Activated naive CD8-positive, alpha-beta T cell treated with anti-CD3 and anti-CD28 coated beads, Interleukin-2, amount 50 U/mL, for 24 hours (primary cell): ENCODE measurements around the gene DHRS2.

Experiments used
- ATAC-seq: fragments of 150-1000 bp; cut with Tn5 transposase; one replicate; pipeline ENCODE4 v1.10.0; 2021
- DNase-seq: peaks from one replicate; pipeline ENCODE4 v3.0.0; 2021
- H3K27ac Mint-ChIP-seq: one replicate; pipeline ENCODE4 v1.8.0; 2021; ENCODE audit warnings: mild to moderate bottlenecking, mixed read lengths
- H3K27me3 Mint-ChIP-seq: one replicate; pipeline ENCODE4 v1.8.0; 2021; ENCODE audit warnings: mixed read lengths
- H3K36me3 Mint-ChIP-seq: one replicate; pipeline ENCODE4 v1.8.0; 2021; ENCODE audit warnings: low read depth, mixed read lengths
- H3K4me1 Mint-ChIP-seq: one replicate; pipeline ENCODE4 v1.8.0; 2021; ENCODE audit warnings: mixed read lengths
- H3K4me3 Mint-ChIP-seq: one replicate; pipeline ENCODE4 v1.8.0; 2021; ENCODE audit warnings: mild to moderate bottlenecking, moderate library complexity, mixed read lengths
- H3K9me3 Mint-ChIP-seq: one replicate; pipeline ENCODE4 v1.8.0; 2021; ENCODE audit warnings: mixed read lengths

DHRS2 gene

DNA sequence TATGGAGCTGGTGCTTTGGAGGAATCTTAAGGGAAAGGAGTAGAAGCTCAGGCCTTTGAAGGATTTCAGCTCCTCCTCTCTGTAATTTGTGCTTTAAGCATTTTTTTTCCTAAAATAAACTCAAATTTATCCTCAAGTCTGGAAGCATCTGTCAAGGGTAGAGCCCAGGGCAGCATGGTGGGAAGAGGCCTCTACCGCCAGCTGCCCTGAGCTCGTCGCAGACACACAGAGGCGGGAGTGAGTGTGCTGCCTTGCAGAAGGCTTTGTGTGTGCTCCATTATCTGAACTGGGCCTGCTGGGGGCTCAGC, 9.3 kb downstream of the DHRS2 start:
- Mint-ChIP-seq H3K27me3 (no peaks in the 10 kb centered on the region), H3K4me1 (peaks cover 2% of the 10 kb centered on the region), H3K4me3 (no peak overlapping the region), H3K27ac (no peak overlapping the region), H3K36me3 (no peaks in the 10 kb centered on the region), H3K9me3 (no peaks in the 10 kb centered on the region)
- ATAC-seq (no peak), DNase-seq (no peak)

DNA sequence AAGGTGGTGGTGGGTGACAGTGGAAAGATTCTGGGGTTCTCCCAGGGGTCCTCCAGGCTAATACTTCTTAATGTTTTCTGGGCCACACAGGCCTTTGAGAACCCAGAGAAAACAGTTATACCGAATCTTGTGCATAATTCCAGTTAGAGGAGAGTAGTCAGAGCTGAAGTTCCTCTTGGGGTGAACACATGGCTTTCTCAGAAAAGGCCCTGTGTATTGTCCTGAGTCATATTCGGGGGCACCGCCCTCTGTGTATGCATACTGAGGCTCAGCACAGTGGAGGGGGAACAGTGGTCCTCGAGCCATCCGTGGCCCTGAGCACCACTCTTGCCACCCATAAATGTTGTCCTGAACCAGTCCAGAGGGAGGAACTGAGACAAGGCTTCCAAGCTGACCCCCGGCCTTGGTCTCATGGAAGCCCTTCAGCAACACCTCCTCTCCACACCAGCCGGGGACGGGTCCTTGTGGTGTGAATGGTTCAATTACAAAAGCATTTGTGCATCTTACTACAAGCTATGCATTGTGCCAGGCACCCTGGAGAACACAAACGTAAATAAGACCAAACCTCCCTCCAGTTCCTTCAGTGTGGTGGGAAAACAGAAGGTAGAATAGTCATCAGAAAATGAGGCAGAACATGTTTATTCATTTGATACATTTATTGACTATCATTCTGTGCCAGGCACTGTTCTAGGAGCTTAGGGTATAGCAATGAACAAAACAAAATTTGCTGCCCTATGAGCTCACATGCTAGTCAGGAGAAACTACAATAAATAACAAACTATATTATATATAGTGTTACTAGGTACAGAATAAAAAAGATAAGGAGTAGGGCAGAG, 9.9 kb downstream of the DHRS2 start:
- H3K27ac Mint-ChIP-seq: no peak overlapping the region
- no peak overlapping the region for H3K4me3 Mint-ChIP-seq
- ATAC-seq (no peak), DNase-seq (no peak)
- H3K4me1 Mint-ChIP-seq: peaks cover 2% of the 10 kb centered on the region
- no peaks in the 10 kb centered on the region for H3K27me3 Mint-ChIP-seq
- H3K9me3 Mint-ChIP-seq: no peaks in the 10 kb centered on the region
- no peaks in the 10 kb centered on the region for H3K36me3 Mint-ChIP-seq

DNA sequence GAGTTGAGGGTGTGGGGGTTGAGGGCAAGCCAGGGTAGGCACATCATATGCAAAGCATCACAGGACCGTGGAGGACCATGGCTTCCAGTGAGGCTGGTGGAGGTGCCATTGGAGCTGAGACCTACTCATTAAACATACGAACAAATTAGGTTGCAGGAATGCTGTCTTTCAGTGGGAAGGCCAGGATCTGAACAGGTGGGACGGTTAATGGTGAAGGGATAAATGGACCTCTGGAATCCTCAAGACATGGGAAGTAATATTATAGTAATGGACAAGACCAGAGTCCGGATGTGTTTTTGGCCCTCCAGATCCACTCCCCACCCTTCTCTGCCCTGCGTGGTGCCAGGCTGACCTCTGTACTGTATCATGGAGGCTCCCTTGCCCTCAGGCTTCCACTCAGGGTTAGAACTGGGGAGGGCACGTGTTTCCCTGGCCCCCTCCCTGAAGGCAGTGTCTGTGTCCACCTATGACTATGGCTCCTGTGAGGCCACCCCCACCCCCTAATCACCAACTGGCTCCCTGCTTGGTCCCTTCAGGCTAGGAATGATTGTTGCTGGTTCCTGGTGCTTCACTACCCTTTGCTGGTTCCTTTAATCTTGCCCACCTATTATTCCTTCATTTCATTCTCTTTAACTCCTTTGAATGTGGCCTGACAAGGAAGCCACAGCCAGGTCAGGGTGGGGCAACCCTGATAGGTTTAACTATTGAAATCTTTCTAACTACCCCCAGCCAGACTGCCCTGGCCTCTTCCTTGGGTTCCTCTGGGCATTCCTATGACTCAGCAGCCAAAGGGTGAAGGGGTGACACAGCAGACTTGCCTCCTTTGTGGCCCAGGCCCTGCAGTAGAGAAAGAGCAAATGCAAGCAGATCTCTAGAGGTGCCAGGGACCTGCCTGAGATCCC, 10.7 kb downstream of the DHRS2 start:
- DNase-seq (no peak), ATAC-seq (peak; percentile 34)
- Mint-ChIP-seq H3K36me3 (no peaks in the 10 kb centered on the region), H3K4me3 (no peak overlapping the region), H3K9me3 (no peaks in the 10 kb centered on the region), H3K27ac (no peak overlapping the region), H3K27me3 (no peaks in the 10 kb centered on the region), H3K4me1 (peaks cover 2% of the 10 kb centered on the region)

DNA sequence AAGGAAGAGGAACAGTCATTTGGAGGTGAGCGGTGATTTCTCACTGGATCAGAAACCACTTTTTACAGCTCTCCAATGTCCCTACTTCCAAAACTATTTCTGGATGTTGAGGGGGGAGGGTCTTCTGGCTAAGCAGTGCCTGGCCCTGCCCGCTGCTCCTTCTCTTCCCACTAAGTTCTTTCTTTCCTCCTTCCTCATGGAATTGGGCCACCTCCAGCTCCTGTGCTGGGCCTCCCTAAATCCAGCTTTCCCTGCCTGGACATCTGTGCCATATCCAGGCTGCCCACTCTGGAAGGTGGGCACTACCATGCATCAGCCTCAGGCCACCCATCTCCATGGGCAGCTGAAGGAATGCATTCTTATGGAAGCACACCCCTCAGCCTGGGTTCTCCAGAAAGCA, 11.5 kb downstream of the DHRS2 start:
- Mint-ChIP-seq H3K4me3 (no peak overlapping the region), H3K4me1 (peaks cover 2% of the 10 kb centered on the region), H3K36me3 (no peaks in the 10 kb centered on the region), H3K27me3 (no peaks in the 10 kb centered on the region), H3K27ac (no peak overlapping the region), H3K9me3 (no peaks in the 10 kb centered on the region)
- ATAC-seq (no peak), DNase-seq (no peak)

DNA sequence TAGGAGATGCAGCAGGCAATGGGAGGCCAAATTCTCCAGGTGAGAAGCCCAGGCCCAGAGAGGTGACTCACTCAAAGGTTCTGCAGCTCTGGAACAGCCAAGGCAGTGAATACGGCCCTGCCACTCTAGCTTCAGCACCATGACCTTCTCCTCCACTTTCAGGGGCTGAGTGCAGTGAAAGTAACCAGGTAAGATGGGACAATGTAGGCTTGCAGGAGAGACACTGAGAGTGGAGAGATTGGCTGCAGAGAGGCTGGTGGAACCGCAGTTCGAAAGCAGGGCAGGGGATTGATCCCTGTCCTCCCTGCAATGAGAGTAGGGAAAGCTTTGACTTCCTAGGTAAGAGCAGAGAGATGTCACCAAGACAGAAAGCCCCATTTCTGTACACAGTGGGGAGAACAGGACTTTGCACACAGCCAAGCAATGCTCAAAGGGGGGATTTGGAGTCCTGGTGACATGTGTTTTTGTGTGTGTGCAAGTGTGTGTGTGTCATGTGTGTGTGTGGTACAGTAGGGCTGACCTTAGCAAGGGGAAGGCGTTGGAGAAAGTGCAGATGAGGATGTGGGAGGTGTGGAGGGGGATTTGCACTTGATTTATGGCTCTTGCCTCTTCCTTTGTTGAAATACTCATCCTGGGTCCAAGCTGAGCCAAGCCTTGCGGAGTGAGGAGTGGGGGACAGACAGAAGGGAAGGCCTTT, 12.7 kb downstream of the DHRS2 start:
- no peak for ATAC-seq

DNA sequence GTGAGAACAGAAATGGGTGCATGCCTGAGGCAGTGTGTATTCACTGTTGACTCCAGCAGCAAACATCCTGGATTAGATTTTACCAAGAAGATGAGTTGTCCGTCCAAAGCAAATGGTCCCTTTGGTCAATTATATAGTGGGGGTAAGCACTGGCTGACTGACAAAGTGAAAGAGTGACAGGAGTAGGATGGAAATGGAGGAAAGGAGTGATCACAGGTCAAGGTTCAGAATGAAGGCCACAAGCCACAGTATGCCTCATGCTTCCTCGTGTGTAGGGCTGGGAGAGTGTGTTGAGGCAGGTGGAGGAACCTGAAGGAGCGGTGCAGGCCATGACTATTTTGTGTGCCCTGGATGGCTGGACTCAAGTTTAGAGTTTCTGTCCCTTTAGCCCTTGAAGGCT, 14.3 kb downstream of the DHRS2 start:
- Mint-ChIP-seq H3K9me3 (no peaks in the 10 kb centered on the region), H3K27ac (no peak overlapping the region), H3K27me3 (no peaks in the 10 kb centered on the region), H3K36me3 (no peaks in the 10 kb centered on the region), H3K4me1 (peaks cover 2% of the 10 kb centered on the region), H3K4me3 (no peak overlapping the region)
- DNase-seq (no peak), ATAC-seq (no peak)

More for the DNA sequence above, 12.7 kb downstream of the DHRS2 start:
- no peak for DNase-seq
- peaks cover 2% of the 10 kb centered on the region for H3K4me1 Mint-ChIP-seq
- no peak overlapping the region for H3K27ac Mint-ChIP-seq
- no peak overlapping the region for H3K4me3 Mint-ChIP-seq
- no peaks in the 10 kb centered on the region for H3K9me3 Mint-ChIP-seq
- no peaks in the 10 kb centered on the region for H3K36me3 Mint-ChIP-seq
- H3K27me3 Mint-ChIP-seq: no peaks in the 10 kb centered on the region

DNA sequence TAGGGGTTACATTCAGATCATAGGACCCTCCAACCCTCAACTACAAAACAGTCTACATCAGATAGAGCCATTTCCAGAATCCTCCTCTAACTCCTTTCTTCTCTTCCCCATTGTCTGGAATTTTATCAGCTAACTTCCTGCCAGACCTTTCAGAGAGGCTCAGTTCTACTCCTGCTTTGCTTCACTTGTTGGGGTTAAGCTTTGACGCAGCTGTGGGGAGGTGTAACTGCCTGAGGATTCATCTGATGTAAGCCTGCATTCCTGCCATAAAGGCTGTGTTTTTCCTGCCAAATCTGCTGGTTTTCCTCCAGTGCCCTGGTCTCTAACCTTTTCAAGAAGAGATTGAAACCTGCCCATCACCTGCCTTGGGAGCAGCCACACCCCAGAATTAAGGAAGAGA, 16.9 kb downstream of the DHRS2 start:
- H3K4me3 Mint-ChIP-seq: no peak overlapping the region
- ATAC-seq (no peak), DNase-seq (no peak)
- no peaks in the 10 kb centered on the region for H3K4me1 Mint-ChIP-seq
- H3K27ac Mint-ChIP-seq: no peak overlapping the region
- H3K9me3 Mint-ChIP-seq: no peaks in the 10 kb centered on the region
- H3K36me3 Mint-ChIP-seq: no peaks in the 10 kb centered on the region
- H3K27me3 Mint-ChIP-seq: no peaks in the 10 kb centered on the region

DNA sequence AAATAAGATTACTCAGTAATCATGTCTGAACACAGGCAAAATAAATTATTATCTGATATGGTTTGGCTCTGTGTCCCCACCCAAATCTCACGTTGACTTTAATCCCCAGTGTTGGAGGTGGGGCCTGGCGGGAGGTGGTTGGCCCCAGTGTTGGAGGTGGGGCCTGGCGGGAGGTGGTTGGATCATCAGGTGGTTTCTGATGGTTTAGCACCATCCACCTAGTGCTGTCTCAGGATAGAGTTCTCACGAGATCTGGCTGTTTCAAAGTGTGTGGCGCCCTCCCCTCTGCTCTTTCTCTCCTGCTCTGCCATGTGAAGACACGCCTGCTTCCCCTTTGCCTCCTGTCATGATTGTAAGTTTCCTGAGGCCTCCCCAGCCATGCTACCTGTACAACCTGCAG, 18.1 kb downstream of the DHRS2 start:
- DNase-seq (no peak), ATAC-seq (no peak)
- H3K27me3 Mint-ChIP-seq: no peaks in the 10 kb centered on the region
- H3K4me1 Mint-ChIP-seq: no peaks in the 10 kb centered on the region
- H3K4me3 Mint-ChIP-seq: no peak overlapping the region
- no peaks in the 10 kb centered on the region for H3K9me3 Mint-ChIP-seq
- no peaks in the 10 kb centered on the region for H3K36me3 Mint-ChIP-seq
- no peak overlapping the region for H3K27ac Mint-ChIP-seq

DNA sequence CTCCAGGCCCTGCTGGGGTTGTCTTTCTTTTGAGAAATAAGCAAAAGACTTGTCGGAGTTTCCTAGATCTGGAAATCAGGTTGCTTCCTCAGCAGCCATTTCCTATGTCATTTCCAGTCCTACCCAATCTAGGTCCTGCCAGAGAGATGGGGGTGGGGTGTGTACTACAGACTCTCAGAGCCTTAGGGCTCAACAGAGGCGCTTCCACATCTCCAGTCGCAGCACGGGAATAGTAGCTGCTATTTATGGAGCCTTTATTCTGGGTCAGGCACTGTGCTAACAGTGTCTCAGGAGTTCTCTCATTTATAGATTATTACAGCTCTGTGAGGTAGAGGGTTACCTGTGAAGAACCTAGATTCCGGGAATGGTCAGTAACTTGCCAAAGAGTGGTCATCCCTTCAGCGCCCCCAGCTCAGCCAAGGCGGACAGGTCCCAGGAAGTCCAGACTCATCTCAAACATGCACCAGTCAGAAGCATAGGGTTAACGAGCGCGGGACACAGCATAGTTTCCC, 21.9 kb downstream of the DHRS2 start:
- DNase-seq (no peak), ATAC-seq (no peak)
- Mint-ChIP-seq H3K36me3 (no peaks in the 10 kb centered on the region), H3K9me3 (no peaks in the 10 kb centered on the region), H3K4me3 (no peak overlapping the region), H3K27me3 (no peaks in the 10 kb centered on the region), H3K4me1 (peaks cover 4% of the 10 kb centered on the region), H3K27ac (no peak overlapping the region)

DNA sequence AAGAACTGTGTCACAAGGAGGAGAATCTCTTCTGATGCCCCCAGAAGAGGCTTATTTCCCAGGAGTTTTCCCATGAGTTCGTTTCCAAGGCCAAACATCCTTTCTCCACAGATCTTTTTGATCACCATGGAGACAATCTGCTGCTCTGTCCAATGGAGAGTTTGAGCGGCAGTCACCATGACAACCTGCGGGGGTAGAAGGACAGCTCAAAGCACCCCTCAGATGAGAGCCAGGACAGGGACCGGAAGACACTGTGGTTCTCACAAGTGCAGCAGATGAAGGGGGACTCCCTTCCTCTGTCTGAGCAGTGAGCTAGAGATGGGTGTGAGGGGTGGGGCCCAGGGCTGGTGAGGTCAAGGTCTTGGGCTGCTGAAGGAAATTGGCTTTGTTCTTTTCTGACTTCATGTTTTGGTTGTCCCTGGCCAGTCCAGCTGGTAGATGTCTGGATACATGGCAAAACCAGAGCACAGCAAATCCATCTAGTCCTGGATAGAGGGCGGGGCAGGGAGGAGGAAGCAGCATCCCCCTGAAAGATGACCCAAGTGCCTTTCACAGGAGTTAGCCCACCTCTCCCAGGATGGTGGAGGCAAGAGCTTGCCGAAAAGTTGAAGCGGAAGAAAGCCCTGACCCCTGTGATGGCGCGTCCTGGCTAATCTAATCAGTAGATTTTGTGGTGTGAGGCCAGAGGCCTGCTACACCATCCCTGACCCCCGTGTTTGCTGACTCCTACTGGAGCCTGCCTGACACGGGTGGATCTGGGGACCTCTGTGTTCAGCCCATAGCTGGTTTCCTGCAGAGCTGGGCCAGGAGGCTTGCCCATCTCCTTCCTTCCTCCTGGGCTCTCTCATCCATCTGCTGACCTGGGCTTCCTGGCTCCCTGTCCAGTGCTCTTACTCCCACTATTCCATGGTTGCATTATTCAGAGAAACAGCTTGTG, 24.4 kb downstream of the DHRS2 start:
- ATAC-seq (peak; percentile 87), DNase-seq (peak; percentile 27)
- H3K36me3 Mint-ChIP-seq: no peaks in the 10 kb centered on the region
- no peaks in the 10 kb centered on the region for H3K9me3 Mint-ChIP-seq
- H3K4me3 Mint-ChIP-seq: no peak overlapping the region
- no peaks in the 10 kb centered on the region for H3K27me3 Mint-ChIP-seq
- H3K27ac Mint-ChIP-seq: no peak overlapping the region
- peaks cover 4% of the 10 kb centered on the region for H3K4me1 Mint-ChIP-seq

DNA sequence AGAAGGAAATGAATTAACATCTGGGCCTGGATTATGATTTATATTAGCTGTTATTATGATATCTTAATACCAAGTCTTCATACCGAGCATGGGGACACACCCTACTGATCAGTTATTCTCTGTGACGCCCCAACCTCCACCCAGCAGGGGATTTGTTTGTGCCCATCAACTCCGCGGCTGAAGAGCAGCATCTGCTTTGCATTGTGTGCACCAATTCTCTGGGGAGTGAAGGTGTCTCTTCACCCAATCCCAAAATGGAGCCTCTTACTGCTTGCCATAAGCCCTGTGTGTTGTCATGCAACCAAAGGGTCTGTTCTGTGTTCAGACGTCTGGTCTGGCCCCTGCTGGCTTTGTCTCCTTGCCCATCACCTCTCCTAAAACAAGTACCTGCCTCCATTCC, 25.4 kb downstream of the DHRS2 start:
- no peaks in the 10 kb centered on the region for H3K9me3 Mint-ChIP-seq
- peaks cover 4% of the 10 kb centered on the region for H3K4me1 Mint-ChIP-seq
- H3K4me3 Mint-ChIP-seq: no peak overlapping the region
- H3K36me3 Mint-ChIP-seq: no peaks in the 10 kb centered on the region
- ATAC-seq (no peak), DNase-seq (no peak)
- no peaks in the 10 kb centered on the region for H3K27me3 Mint-ChIP-seq
- H3K27ac Mint-ChIP-seq: no peak overlapping the region

DNA sequence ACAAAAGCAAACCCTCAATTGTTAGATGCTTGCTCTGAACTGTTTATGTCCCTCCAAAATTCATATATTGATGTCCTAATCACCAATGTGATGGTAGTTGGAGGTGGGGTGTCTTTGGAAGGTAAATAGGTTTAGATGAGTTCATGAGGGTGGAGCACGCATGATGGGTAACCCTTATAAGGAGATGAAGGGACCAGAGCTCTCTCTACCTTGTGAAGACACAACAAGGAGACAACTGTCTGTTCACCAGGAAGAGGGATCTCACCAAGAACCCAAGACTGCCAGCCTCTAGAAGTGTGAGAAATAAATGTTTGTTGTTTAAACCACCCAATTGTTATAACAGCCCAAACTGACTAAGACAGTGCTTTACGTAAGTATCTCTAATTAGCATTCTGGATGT, 27.0 kb downstream of the DHRS2 start:
- Mint-ChIP-seq H3K27ac (no peak overlapping the region), H3K27me3 (no peaks in the 10 kb centered on the region), H3K4me3 (no peak overlapping the region), H3K36me3 (no peaks in the 10 kb centered on the region), H3K9me3 (no peaks in the 10 kb centered on the region), H3K4me1 (peaks cover 4% of the 10 kb centered on the region)
- DNase-seq (no peak), ATAC-seq (no peak)

DNA sequence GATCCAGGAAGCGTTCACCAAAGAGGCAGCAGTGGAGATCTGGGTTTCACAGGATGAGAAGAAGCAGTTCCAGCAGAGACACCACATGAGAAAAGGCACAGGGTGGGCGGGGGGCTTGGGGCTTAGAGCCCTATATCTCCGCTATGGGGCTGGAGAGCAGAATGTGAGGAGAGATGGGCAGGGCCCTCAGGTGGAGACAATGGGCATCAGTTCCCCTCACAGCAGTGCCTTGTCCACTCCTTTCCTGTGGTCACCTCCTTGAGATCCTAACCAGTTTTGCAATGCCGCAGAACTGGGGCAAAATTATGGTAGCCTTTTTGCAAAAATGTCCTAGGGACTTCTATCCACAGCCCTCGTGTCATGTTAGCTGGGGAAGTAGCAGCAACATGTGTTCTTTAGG, 27.5 kb downstream of the DHRS2 start:
- Mint-ChIP-seq H3K27me3 (no peaks in the 10 kb centered on the region), H3K36me3 (no peaks in the 10 kb centered on the region), H3K4me3 (no peak overlapping the region), H3K4me1 (peaks cover 4% of the 10 kb centered on the region), H3K27ac (no peak overlapping the region), H3K9me3 (no peaks in the 10 kb centered on the region)
- DNase-seq (no peak), ATAC-seq (no peak)
